ENCODE data around the gene SLC26A9. TPM values are rescaled to one million over a fixed set of nuclear protein-coding genes. Genes with fewer than 3 reads are reported as not detected.

SLC26A9 gene
- total and polyA plus RNA-seq, 2 of the 4 experiments (the other 2 are of a cell fraction), result not detected

GRCh38 chr1:205870236-205870635 lies 73.0 kb downstream of the SLC26A9 start:
- ATAC-seq (ENCODE audit: low read depth), result no peak

More at GRCh38 chr1:205870236-205870635, 73.0 kb downstream of the SLC26A9 start:
- H3K56ac ChIP-seq (ENCODE audit: extremely low read depth, insufficient read depth, low read length), result no peak overlapping the region
- in situ Hi-C loops (cut with MboI; ENCODE audit: low sequenced_read_pairs) (no loop called here), intact Hi-C loops (cut with micrococcal nuclease) (no loop called here), dilution Hi-C loops (cut with HindIII; ENCODE audit: low sequenced_read_pairs, unreplicated experiment) (no loop called here)
- no peak overlapping the region for H3K27ac ChIP-seq (ENCODE audit: insufficient read depth, low read length)
- no peaks in the 10 kb centered on the region for H3K4me1 ChIP-seq (ENCODE audit: control insufficient read depth, insufficient read depth, low read length)
- H2BK15ac ChIP-seq (ENCODE audit: low read depth, low read length), result no peak overlapping the region
- no peak overlapping the region for H2AK5ac ChIP-seq (ENCODE audit: low read depth, low read length)
- no peak overlapping the region for H3K4me3 ChIP-seq (ENCODE audit: insufficient read depth, low read depth, low read length)
- no peak overlapping the region for H3K9ac ChIP-seq (ENCODE audit: low read depth, low read length)
- WGBS, 2 experiments (ENCODE audit: extremely low coverage in 2 of 2, insufficient read length in 1 of 2), result 17% methylated on average over 1 of the region's 2 CpGs; no CpG with 5 or more reads in 1 of the 2 experiments
- TF ChIP-seq MXI1 (IDR thresholded peaks at IDR 0.05; ENCODE audit: borderline replicate concordance, low read depth, low read length), result no peak
- no peak overlapping the region for H4K5ac ChIP-seq (ENCODE audit: low read depth, low read length)
- H4K91ac ChIP-seq (ENCODE audit: insufficient read depth, low read depth, low read length), result no peak overlapping the region
- H3K36me3 ChIP-seq (ENCODE audit: control insufficient read depth, insufficient read depth, low read length), result no peaks in the 10 kb centered on the region
- no peak overlapping the region for H3K14ac ChIP-seq (replicated peaks; ENCODE audit: low read depth, low read length)
- BruUV-seq (replicated peaks), result no TSS peak
- no peak overlapping the region for H2AFZ ChIP-seq (replicated peaks; ENCODE audit: low read length, poor library complexity)
- no peak overlapping the region for H3K4ac ChIP-seq (ENCODE audit: low read depth, low read length)
- no peak overlapping the region for H2BK120ac ChIP-seq (ENCODE audit: low read depth, low read length)
- H3K4me2 ChIP-seq (ENCODE audit: low read depth, low read length), result no peak overlapping the region
- no peaks in the 10 kb centered on the region for H3K9me3 ChIP-seq (ENCODE audit: control insufficient read depth, insufficient read depth, low read length)
- DNase-seq, result no peak
- H2BK5ac ChIP-seq (ENCODE audit: low read depth, low read length, poor library complexity, severe bottlenecking), result no peak overlapping the region
- H3K79me1 ChIP-seq (ENCODE audit: low read depth in 1 of 2, low read length in 2 of 2), result no peaks in the 10 kb centered on the region
- no peak overlapping the region for H4K8ac ChIP-seq (ENCODE audit: low read depth in 2 of 2, low read length in 2 of 2)
- H2AK9ac ChIP-seq (replicated peaks; ENCODE audit: low read depth, low read length, poor library complexity), result no peak overlapping the region
- H2BK20ac ChIP-seq (ENCODE audit: low read depth, low read length), result no peak overlapping the region
- no peaks in the 10 kb centered on the region for H4K20me1 ChIP-seq (ENCODE audit: insufficient read depth, low read length)
- H3K27me3 ChIP-seq (ENCODE audit: control insufficient read depth, insufficient read depth, low read length), result peaks cover 21% of the 10 kb centered on the region
- ChIA-PET CTCF (interaction anchor here (0.7 kb wide), 1 partner anchor 1560 kb away, joined by 6 read pairs; no protein-coding TSS in a partner anchor), POLR2A (ENCODE audit: unreplicated experiment) (no interaction called here)
- no peak overlapping the region for H3K18ac ChIP-seq (ENCODE audit: low read depth, low read length)
- no peak overlapping the region for H3K23ac ChIP-seq (ENCODE audit: low read depth, low read length)
- no peaks in the 10 kb centered on the region for H3K9me1 ChIP-seq (ENCODE audit: insufficient read depth, low read length)

Other genes starting within 250 kb of the SLC26A9 start
- gene NUCKS1, start 193.3 kb downstream of the SLC26A9 start, total RNA-seq (2012; rRNA removed), result 103 and 179 TPM in 2 replicates
- gene NUCKS1, start 193.3 kb downstream of the SLC26A9 start, polyA plus RNA-seq (2012; rRNA removed), result 29.0 and 37.9 TPM in 2 replicates
- 5.8 and 7.3 TPM in 2 replicates for gene RAB29, start 168.0 kb downstream of the SLC26A9 start, total RNA-seq (2012; rRNA removed)
- gene RAB29, start 168.0 kb downstream of the SLC26A9 start, polyA plus RNA-seq (2012; rRNA removed), result 4.4 and 5.7 TPM in 2 replicates
- gene SLC41A1, start 130.3 kb downstream of the SLC26A9 start, total RNA-seq (2012; rRNA removed), result 6.3 and 6.7 TPM in 2 replicates
- gene SLC41A1, start 130.3 kb downstream of the SLC26A9 start, polyA plus RNA-seq (2012; rRNA removed), result 25.8 and 26.3 TPM in 2 replicates
- not detected in 2 replicates for gene PM20D1, start 93.3 kb downstream of the SLC26A9 start, total RNA-seq (2012; rRNA removed)
- 0.04 TPM in 1 of 2 replicates, not detected in the other for gene PM20D1, start 93.3 kb downstream of the SLC26A9 start, polyA plus RNA-seq (2012; rRNA removed)
- 9.1 and 10.6 TPM in 2 replicates for gene RAB7B, start 59.9 kb upstream of the SLC26A9 start, total RNA-seq (2012; rRNA removed)
- gene RAB7B, start 59.9 kb upstream of the SLC26A9 start, polyA plus RNA-seq (2012; rRNA removed), result 14.6 and 14.7 TPM in 2 replicates
- gene CTSE, start 80.4 kb upstream of the SLC26A9 start, total RNA-seq (2012; rRNA removed), result not detected in 2 replicates
- not detected in 2 replicates for gene CTSE, start 80.4 kb upstream of the SLC26A9 start, polyA plus RNA-seq (2012; rRNA removed)
- not detected in 2 replicates for gene RHEX, start 109.7 kb upstream of the SLC26A9 start, total RNA-seq (2012; rRNA removed)
- not detected in 2 replicates for gene RHEX, start 109.7 kb upstream of the SLC26A9 start, polyA plus RNA-seq (2012; rRNA removed)
- not detected in 2 replicates for gene AVPR1B, start 173.9 kb upstream of the SLC26A9 start, total RNA-seq (2012; rRNA removed)
- gene AVPR1B, start 173.9 kb upstream of the SLC26A9 start, polyA plus RNA-seq (2012; rRNA removed), result not detected in 2 replicates